Esophagus squamous epithelium (tissue), 5 donors: ENCODE data around the gene TRA2B. TPM values are rescaled to one million over a fixed set of nuclear protein-coding genes. Genes with fewer than 3 reads are reported as not detected.

Source experiments
- DNase-seq: peaks from one replicate; lab custom pipeline; 2025; lab: John Stamatoyannopoulos, UW
- H3K27ac ChIP-seq, 4 donors: fragments of 200-600 bp; sonication (generic); one replicate each; pipeline ENCODE4 v1.5.1; 2016 to 2019; ENCODE audit warnings: mild to moderate bottlenecking in 1 of 4
- H3K27me3 ChIP-seq, 4 donors: fragments of 200-600 bp; sonication (generic); 1 replicate in 3 of 4; 2 replicates in 1 of 4; pipeline versions ENCODE4 v1.5.1 to v1.6.0; 2017 to 2021; ENCODE audit warnings: antibody characterized with exemption in 1 of 4
- H3K36me3 ChIP-seq, 3 donors: fragments of 200-600 bp; sonication (generic); one replicate each; pipeline ENCODE4 v1.5.1; 2016 to 2019
- H3K4me1 ChIP-seq, 3 donors: fragments of 200-600 bp; sonication (generic); one replicate each; pipeline ENCODE4 v1.5.1; 2017 to 2019
- H3K4me3 ChIP-seq, 4 donors: fragments of 200-600 bp; sonication (generic); 1 replicate in 3 of 4; 2 replicates in 1 of 4; pipeline ENCODE4 v1.5.1; 2016 to 2019; ENCODE audit warnings: mild to moderate bottlenecking in 2 of 4, moderate library complexity in 1 of 4
- H3K9me3 ChIP-seq, 3 donors: fragments of 200-600 bp; sonication (generic); one replicate each; pipeline ENCODE4 v1.5.1; 2016 to 2019
- POLR2A ChIP-seq, 4 donors: fragments of 450-650 bp; IDR thresholded peaks; one replicate each; pipeline ENCODE4 v1.6.1; 2017; ENCODE audit warnings: antibody characterized with exemption in 4 of 4, mild to moderate bottlenecking in 4 of 4, moderate library complexity in 3 of 4
- WGBS, 2 donors: methylation state at CpG; one replicate each; pipeline ENCODE4 v1.1.5; 2018; 5-methylcytosine and 5-hydroxymethylcytosine counted together
- intact Hi-C: fragments of 100-400 bp; cut with DNase I; formaldehyde crosslinking; loops from one replicate; pipeline ENCODE4 v1.15.0; 2022
- total RNA-seq, 4 donors: library from RNA; depleted of rRNA; stranded (reverse); fragments of >200 nt; gene quantifications; one replicate each; pipeline ENCODE4 v1.1.0, GENCODE V29; 2016
- TF ChIP-seq, protein P1 (sequence below), 6 experiments: fragments of 450-650 bp in 4 of 6; fragments of 200-600 bp in 2 of 6; sonication (generic) in 2 of 6; IDR thresholded peaks; one replicate each; pipeline ENCODE4 v1.5.1; 2016 to 2019; ENCODE audit warnings: antibody characterized with exemption in 6 of 6, mild to moderate bottlenecking in 4 of 6, moderate library complexity in 4 of 6
- donor health status: DM: yes; HTN: yes; CAD: no.

TRA2B gene
- total RNA-seq, 4 donors from 2014 or later = 83.3 to 396 (median 171) TPM

GRCh38 chr3:185866555-185866954 lies 71.3 kb downstream of the TRA2B start:
- Histone ChIP-seq H3K36me3 (no peaks in the 10 kb centered on the region), H3K27me3 (peaks cover 0 to 6% (median 0%) of the 10 kb centered on the region in 4 donors), H3K4me1 (no peaks in the 10 kb centered on the region), H3K27ac (no peak overlapping the region), H3K9me3 (no peaks in the 10 kb centered on the region), H3K4me3 (no peak overlapping the region)
- intact Hi-C loops = no loop called here
- WGBS, 2 donors = 50 to 91% methylated on average over 1 of the region's 1 CpG
- no peak for TF ChIP-seq POLR2A (IDR thresholded peaks at IDR 0.05)
- TF ChIP-seq, protein P1, sequence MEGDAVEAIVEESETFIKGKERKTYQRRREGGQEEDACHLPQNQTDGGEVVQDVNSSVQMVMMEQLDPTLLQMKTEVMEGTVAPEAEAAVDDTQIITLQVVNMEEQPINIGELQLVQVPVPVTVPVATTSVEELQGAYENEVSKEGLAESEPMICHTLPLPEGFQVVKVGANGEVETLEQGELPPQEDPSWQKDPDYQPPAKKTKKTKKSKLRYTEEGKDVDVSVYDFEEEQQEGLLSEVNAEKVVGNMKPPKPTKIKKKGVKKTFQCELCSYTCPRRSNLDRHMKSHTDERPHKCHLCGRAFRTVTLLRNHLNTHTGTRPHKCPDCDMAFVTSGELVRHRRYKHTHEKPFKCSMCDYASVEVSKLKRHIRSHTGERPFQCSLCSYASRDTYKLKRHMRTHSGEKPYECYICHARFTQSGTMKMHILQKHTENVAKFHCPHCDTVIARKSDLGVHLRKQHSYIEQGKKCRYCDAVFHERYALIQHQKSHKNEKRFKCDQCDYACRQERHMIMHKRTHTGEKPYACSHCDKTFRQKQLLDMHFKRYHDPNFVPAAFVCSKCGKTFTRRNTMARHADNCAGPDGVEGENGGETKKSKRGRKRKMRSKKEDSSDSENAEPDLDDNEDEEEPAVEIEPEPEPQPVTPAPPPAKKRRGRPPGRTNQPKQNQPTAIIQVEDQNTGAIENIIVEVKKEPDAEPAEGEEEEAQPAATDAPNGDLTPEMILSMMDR (IDR thresholded peaks at IDR 0.05) = no peak
- no peak for DNase-seq

Other genes starting within 250 kb of the TRA2B start
- 10 to 100 TPM in 1 of 4 donors, 1 to 10 TPM in 3; 3.0 to 13.8 (median 6.8) TPM for gene IGF2BP2, start 113.0 kb downstream of the TRA2B start, total RNA-seq
- gene ETV5, start 171.1 kb upstream of the TRA2B start, total RNA-seq = 1 to 10 TPM; 1.7 to 6.7 (median 5.0) TPM